NK-92 treated with Interleukin-12 subunit alpha and Interleukin-12 subunit beta, amount 100 ng/mL, for 24 hours (cell line): ENCODE data around the gene LAMC2.

Experiments used
- DNase-seq: peaks from one replicate; lab custom pipeline; 2025; lab: John Stamatoyannopoulos, UW

The LAMC2 gene

DNA sequence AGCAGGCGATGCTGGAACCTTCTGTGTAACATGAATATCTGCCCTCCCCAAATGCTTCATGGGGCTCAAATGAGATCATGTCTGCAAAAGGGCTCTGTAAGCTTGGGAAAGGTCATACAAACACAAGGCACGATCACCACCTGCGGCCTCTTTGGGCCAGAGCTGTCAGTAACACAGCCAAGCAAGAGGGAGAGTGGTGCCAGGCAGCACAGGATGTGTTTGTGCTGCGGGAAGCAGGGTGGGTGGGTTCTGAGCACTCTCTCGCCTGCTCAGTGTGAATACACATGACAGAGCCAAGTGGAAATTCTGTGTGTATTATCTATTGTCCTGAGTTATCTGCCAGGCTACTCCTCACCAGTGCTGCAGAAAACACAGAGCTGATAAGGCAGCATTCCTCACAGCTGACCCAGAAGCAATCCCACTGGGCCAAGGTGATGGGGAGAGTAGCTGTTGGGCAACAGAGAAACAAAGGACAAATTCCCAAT is 101.2 kb downstream of the LAMC2 start:
- DNase-seq = no peak

DNA sequence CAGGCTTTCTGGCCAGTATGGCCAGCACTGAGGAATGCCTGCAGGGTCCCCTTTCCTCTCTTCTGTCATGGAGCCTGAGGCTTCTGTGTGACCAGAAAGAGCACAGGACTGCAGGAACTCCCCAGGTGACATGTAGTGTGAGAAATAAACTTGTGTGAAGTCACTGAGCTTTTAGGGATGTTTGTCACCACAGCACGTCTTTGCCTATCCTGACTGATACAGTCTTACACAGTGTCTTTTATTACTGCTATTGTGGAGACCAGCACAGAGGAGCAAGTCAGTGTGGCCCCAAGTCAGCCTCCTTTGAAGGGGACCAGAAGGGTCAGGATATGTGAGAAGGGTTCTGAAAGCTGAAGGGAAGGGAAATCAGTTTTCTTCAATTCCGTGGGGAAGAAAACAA is 102.5 kb downstream of the LAMC2 start:
- no peak for DNase-seq

DNA sequence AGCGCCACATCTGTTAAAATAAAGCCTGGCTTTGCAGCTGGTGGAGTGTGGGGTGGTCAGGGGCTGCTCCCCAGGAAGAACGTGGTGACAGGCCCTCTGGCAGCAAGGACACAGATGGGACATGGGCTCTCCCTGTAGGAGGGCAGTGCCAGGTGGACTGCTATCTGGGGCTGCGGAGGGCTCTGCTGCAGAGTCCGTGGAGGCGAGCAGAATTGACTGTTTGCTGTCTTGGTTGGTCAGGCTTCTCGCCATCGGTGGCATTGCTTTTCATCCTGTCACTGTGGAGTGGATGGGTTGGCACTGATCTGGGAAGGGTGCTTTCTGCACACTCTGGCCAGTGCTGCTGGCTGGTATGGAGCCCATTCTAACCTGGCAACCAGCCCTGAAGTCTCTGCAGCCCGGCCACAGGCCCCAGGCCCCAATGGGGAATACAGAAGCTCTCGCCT is 103.0 kb downstream of the LAMC2 start:
- no peak for DNase-seq

DNA sequence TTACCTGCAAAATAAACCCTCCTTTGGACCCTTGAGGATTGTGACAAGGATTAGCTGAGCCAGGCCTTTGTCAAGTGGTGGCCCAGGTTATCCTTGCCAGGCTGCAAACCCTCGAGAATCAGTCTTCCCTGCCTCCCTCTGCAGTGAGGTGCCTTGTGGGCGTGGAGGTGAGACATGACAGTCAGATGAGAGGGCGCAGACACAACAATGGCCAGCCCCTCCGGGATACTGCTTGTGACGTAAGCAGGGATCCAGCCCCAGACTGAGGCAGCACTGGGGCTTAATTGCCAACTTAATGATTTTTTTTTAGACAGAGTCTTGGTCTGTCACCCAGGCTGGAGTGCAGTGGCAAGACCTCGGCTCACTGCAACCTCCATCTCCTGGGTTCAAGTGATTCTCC is 104.6 kb downstream of the LAMC2 start:
- DNase-seq = no peak

DNA sequence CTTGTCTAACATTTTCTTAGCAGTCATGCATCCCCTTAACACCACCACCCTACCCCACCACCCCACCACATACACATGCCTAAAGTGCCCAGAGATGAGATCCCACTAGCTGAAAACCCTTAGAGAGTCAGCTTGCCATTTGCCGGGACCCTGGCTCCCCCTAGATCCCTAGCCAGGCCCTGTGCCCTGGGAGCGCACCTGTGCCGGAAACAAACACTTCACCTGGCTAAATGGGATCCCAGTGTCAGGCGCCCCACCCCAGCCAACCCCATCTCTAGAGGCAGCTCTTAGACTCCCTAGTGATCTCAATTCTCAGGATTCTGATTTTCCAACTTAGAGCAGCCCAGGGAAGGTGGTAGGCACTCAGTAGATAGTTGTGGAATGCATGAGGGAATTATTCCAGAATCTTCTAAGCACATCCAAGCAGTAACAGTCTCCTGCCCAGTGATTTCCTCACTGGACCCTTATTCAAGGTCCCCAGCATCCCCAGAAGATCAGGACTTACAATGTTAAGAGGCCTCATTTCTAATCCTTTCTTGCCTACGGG is 105.2 kb downstream of the LAMC2 start:
- DNase-seq = no peak

DNA sequence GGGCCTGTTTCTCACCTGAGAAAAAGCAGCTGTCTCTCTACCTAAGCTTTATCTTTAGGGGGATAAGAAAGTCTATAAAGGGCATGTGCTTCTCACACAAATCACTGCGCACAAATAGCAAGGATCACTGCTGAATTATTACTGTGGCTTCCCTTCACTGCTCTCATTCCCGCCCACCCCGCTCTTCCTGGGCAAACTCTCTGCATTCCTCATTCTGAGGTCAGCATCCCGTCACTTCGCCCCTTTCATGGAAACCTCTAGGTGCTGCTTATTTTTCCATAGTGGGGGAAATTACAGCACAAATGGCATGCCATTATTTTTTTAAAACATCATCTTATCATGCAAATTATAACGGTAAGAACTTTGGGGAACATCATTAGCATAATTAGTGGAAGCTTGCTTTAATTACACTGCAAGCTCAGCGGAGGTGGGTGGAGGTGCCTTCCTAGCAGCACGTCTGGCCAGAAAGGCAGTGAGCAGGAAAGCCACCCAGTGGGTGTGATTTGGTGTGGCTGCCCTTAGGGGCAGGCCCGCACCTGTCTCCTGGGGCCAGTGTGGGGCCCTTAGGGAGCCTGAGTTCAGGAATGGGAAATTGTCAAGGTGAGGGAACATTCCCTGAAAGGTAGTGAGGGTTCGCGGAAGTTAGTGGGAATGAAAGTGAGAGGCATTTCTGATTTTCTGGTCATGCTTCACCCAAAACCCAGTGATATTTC is 105.9 kb downstream of the LAMC2 start:
- DNase-seq = no peak

DNA sequence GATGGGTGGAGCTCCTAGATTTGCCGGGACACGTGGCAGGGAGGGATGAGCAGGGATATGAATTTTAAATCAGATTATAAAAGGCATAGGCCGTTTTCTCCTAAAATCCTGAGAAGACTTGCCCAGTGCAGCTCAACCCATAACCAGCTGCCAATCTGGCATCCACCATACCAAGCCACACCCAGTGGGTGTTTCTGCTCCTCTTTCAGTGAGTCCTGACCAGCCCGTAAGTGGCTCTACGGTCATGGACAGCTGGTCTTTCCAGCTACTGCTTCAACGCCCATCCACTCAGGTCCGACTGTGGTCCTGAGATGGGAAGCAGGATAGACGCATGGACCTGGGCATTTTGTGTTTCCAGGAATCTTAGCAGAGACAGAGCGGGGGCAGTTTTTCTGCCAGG is 107.2 kb downstream of the LAMC2 start:
- DNase-seq = no peak

DNA sequence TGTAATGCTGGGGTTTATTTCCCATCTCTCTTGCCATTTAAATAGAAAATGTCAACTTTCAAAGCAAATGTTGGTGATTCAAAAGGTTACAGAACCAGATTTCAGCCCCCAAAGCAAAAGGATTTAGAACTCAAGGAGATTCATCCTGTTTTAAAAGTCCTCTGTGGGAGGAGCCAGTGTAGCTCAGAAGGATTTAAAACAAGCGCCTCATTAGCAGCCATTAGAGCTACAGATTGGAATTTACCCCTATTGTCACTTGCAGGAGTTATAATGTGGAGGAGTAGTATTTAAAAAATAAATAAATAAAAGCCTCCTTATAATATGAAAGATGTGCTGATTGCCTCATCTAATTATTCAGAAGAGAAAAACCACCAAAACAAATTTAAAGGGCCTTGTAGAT is 107.8 kb downstream of the LAMC2 start:
- DNase-seq = no peak
